T-cell (primary cell): ENCODE measurements around the gene AFP. TPM values are rescaled to one million over a fixed set of nuclear protein-coding genes. Genes with fewer than 3 reads are reported as not detected.

Experiments used
- ATAC-seq, 4 experiments: fragments of 200-7000 bp in 3 of 4; fragments of 150-1000 bp in 1 of 4; cut with Tn5 transposase; replicated peaks in 1 of 4; 1 replicate in 3 of 4; 2 replicates in 1 of 4; pipeline ENCODE4 v1.10.0; 2021; ENCODE audit warnings: moderate library complexity in 3 of 4, mild to moderate bottlenecking in 2 of 4, moderate number of reproducible peaks in 1 of 4
- CTCF ChIA-PET, 2 donors: fragments of 300-600 bp; sonication (Branson Sonifier 250); formaldehyde crosslinking; loops; one replicate each; lab custom pipeline; 2022; ENCODE audit warnings: antibody characterized with exemption in 2 of 2; lab: Charles Lee
- POLR2A ChIA-PET, 2 donors: fragments of 300-600 bp; sonication (Branson Sonifier 250); formaldehyde crosslinking; loops; one replicate each; lab custom pipeline; 2022; ENCODE audit warnings: antibody characterized with exemption in 2 of 2; lab: Charles Lee
- DNase-seq, 35 experiments: peaks; one replicate each; pipeline versions ENCODE4 v3.0.0 to v3.0.0-alpha.2; 2013 to 2023
- H3K27ac ChIP-seq: one replicate; pipeline ENCODE4 v1.5.1; 2013; ENCODE audit warnings: low read length
- H3K27me3 ChIP-seq, 2 experiments: replicated peaks in 1 of 2; 1 replicate in 1 of 2; 2 replicates in 1 of 2; pipeline versions ENCODE4 v1.6.1 to v1.7.0; 2013; ENCODE audit warnings: low read length in 1 of 2, mixed read lengths in 1 of 2; ENCODE audit not compliant: control insufficient read depth in 2 of 2, insufficient read depth in 2 of 2; ENCODE audit errors: extremely low read depth in 1 of 2
- H3K36me3 ChIP-seq, 2 donors: 1 replicate in 1 of 2; 2 replicates in 1 of 2; pipeline versions ENCODE4 v1.6.1 to v1.7.0; 2013; ENCODE audit warnings: low read length in 1 of 2; ENCODE audit not compliant: control insufficient read depth in 2 of 2, insufficient read depth in 1 of 2; ENCODE audit errors: extremely low read depth in 1 of 2
- H3K4me1 ChIP-seq, 2 experiments: 1 replicate in 1 of 2; 2 replicates in 1 of 2; pipeline versions ENCODE4 v1.6.1 to v1.7.0; 2013; ENCODE audit warnings: low read length in 2 of 2, mixed read lengths in 1 of 2; ENCODE audit not compliant: insufficient read depth in 2 of 2, control insufficient read depth in 1 of 2; ENCODE audit errors: extremely low read depth in 1 of 2
- H3K4me3 ChIP-seq, 2 donors: 1 replicate in 1 of 2; 2 replicates in 1 of 2; pipeline versions ENCODE4 v1.5.1 to v1.7.0; 2013; ENCODE audit warnings: mild to moderate bottlenecking in 2 of 2, low read length in 1 of 2, moderate library complexity in 1 of 2; ENCODE audit not compliant: control insufficient read depth in 1 of 2; ENCODE audit errors: extremely low read depth in 1 of 2
- H3K9me3 ChIP-seq: 2 replicates; pipeline ENCODE4 v1.7.0; 2013
- H3K27ac Mint-ChIP-seq, 2 donors: one replicate each; pipeline ENCODE4 v1.8.0; 2020 to 2021; ENCODE audit warnings: mild to moderate bottlenecking in 2 of 2, mixed read lengths in 2 of 2
- H3K27me3 Mint-ChIP-seq, 2 donors: one replicate each; pipeline ENCODE4 v1.8.0; 2021 to 2022; ENCODE audit warnings: mixed read lengths in 2 of 2
- H3K36me3 Mint-ChIP-seq: one replicate; pipeline ENCODE4 v1.8.0; 2021; ENCODE audit warnings: mixed read lengths
- H3K4me1 Mint-ChIP-seq, 3 donors: one replicate each; pipeline ENCODE4 v1.8.0; 2020 to 2022; ENCODE audit warnings: mixed read lengths in 3 of 3, mild to moderate bottlenecking in 1 of 3
- H3K4me3 Mint-ChIP-seq, 3 donors: one replicate each; pipeline ENCODE4 v1.8.0; 2020 to 2022; ENCODE audit warnings: mild to moderate bottlenecking in 3 of 3, mixed read lengths in 3 of 3, moderate library complexity in 3 of 3
- H3K9me3 Mint-ChIP-seq, 3 donors: one replicate each; pipeline ENCODE4 v1.8.0; 2020 to 2022; ENCODE audit warnings: mixed read lengths in 3 of 3
- WGBS: methylation state at CpG from one replicate; pipeline ENCODE4 v1.1.5; 2013; ENCODE audit warnings: missing lambda C conversion rate; ENCODE audit not compliant: insufficient coverage; 5-methylcytosine and 5-hydroxymethylcytosine counted together
- total RNA-seq, 35 experiments: library from RNA in 6 of 35; stranded (reverse) in 6 of 35; fragments of 120-200 nt in 1 of 35; gene quantifications; one replicate each; pipeline versions ENCODE4 v1.2.1 to v1.2.4 and lab custom pipeline; 2013 to 2026

Gene AFP
- total RNA-seq, 5 donors from 2014 or later (not counting 1 experiment from before 2014, with no cell fraction given), result 1.6 to 3.6 (median 2.5) TPM; not detected in 2

GRCh38 chr4:73452953-73453700 is 17.1 kb downstream of the AFP start:
- Histone ChIP-seq H3K9me3 (no peaks in the 10 kb centered on the region), H3K4me1 (no peaks in the 10 kb centered on the region), H3K4me3 (no peak overlapping the region), H3K27me3 (no peaks in the 10 kb centered on the region), H3K27ac (no peak overlapping the region), H3K36me3 (no peaks in the 10 kb centered on the region)
- no peaks in the 10 kb centered on the region for H3K36me3 Mint-ChIP-seq
- no peaks in the 10 kb centered on the region for H3K4me1 Mint-ChIP-seq
- H3K9me3 Mint-ChIP-seq, result no peaks in the 10 kb centered on the region
- ATAC-seq (no peak), DNase-seq (no peak)
- no peak overlapping the region for H3K27ac Mint-ChIP-seq
- peaks cover 8 to 10% of the 10 kb centered on the region in 2 donors for H3K27me3 Mint-ChIP-seq
- ChIA-PET POLR2A (no interaction called here), CTCF (no interaction called here)
- 83% methylated on average over 1 of the region's 2 CpGs for WGBS
- H3K4me3 Mint-ChIP-seq, result no peak overlapping the region

GRCh38 chr4:73453701-73454005 is 17.6 kb downstream of the AFP start:
- Histone ChIP-seq H3K4me1 (no peaks in the 10 kb centered on the region), H3K27me3 (no peaks in the 10 kb centered on the region), H3K27ac (no peak overlapping the region), H3K4me3 (no peak overlapping the region), H3K36me3 (no peaks in the 10 kb centered on the region), H3K9me3 (no peaks in the 10 kb centered on the region)
- Mint-ChIP-seq H3K36me3 (no peaks in the 10 kb centered on the region), H3K4me3 (no peak overlapping the region), H3K4me1 (no peaks in the 10 kb centered on the region), H3K9me3 (no peaks in the 10 kb centered on the region), H3K27ac (no peak overlapping the region), H3K27me3 (peaks cover 8 to 12% of the 10 kb centered on the region in 2 donors)
- POLR2A ChIA-PET, result no interaction called here
- CTCF ChIA-PET, result no interaction called here
- ATAC-seq (no peak), DNase-seq (no peak)

GRCh38 chr4:73454920-73455319 is 18.9 kb downstream of the AFP start:
- WGBS, result no CpG with 5 or more reads among the region's 3 CpGs
- ChIA-PET CTCF (no interaction called here), POLR2A (no interaction called here)
- Mint-ChIP-seq H3K27ac (no peak overlapping the region), H3K36me3 (no peaks in the 10 kb centered on the region), H3K4me3 (no peak overlapping the region), H3K9me3 (no peaks in the 10 kb centered on the region), H3K4me1 (no peaks in the 10 kb centered on the region), H3K27me3 (peaks cover 8 to 13% of the 10 kb centered on the region in 2 donors)
- no peak overlapping the region for H3K4me3 ChIP-seq
- H3K9me3 ChIP-seq, result no peaks in the 10 kb centered on the region
- H3K27me3 ChIP-seq, result no peaks in the 10 kb centered on the region
- no peak for DNase-seq
- no peaks in the 10 kb centered on the region for H3K36me3 ChIP-seq
- H3K27ac ChIP-seq, result no peak overlapping the region
- no peaks in the 10 kb centered on the region for H3K4me1 ChIP-seq
- no peak for ATAC-seq

- WGBS, result 89% methylated on average over 5 of the region's 5 CpGs
- Histone ChIP-seq H3K4me3 (no peak overlapping the region), H3K27ac (no peak overlapping the region), H3K4me1 (no peaks in the 10 kb centered on the region), H3K36me3 (no peaks in the 10 kb centered on the region), H3K9me3 (no peaks in the 10 kb centered on the region), H3K27me3 (no peaks in the 10 kb centered on the region)
- peaks cover 9 to 13% of the 10 kb centered on the region in 2 donors for H3K27me3 Mint-ChIP-seq
- DNase-seq (no peak), ATAC-seq (no peak)
- no peaks in the 10 kb centered on the region for H3K4me1 Mint-ChIP-seq
- H3K27ac Mint-ChIP-seq, result no peak overlapping the region
- POLR2A ChIA-PET, result no interaction called here
- no peak overlapping the region for H3K4me3 Mint-ChIP-seq
- no peaks in the 10 kb centered on the region for H3K36me3 Mint-ChIP-seq
- no peaks in the 10 kb centered on the region for H3K9me3 Mint-ChIP-seq
- CTCF ChIA-PET, result interaction anchor here (0.7 to 1.6 kb wide), 2 partner anchors 10 to 24 kb away, joined by 3 to 6 read pairs; no protein-coding TSS in a partner anchor
Observed at GRCh38 chr4:73456177-73457022, 20.4 kb downstream of the AFP start.

- no peak overlapping the region for H3K4me3 ChIP-seq
- POLR2A ChIA-PET, result no interaction called here
- H3K36me3 ChIP-seq, result no peaks in the 10 kb centered on the region
- WGBS, result 70% methylated on average over 2 of the region's 4 CpGs
- Mint-ChIP-seq H3K4me3 (no peak overlapping the region), H3K27me3 (peaks cover 9 to 13% of the 10 kb centered on the region in 2 donors), H3K9me3 (no peaks in the 10 kb centered on the region), H3K27ac (no peak overlapping the region), H3K4me1 (no peaks in the 10 kb centered on the region), H3K36me3 (no peaks in the 10 kb centered on the region)
- CTCF ChIA-PET, result no interaction called here
- H3K9me3 ChIP-seq, result no peaks in the 10 kb centered on the region
- DNase-seq (no peak), ATAC-seq (no peak)
- H3K27ac ChIP-seq, result no peak overlapping the region
- no peaks in the 10 kb centered on the region for H3K4me1 ChIP-seq
- no peaks in the 10 kb centered on the region for H3K27me3 ChIP-seq
Observed at GRCh38 chr4:73458184-73459047, 22.4 kb downstream of the AFP start.

GRCh38 chr4:73459048-73459421 is 23.0 kb downstream of the AFP start:
- Histone ChIP-seq H3K36me3 (no peaks in the 10 kb centered on the region), H3K9me3 (no peaks in the 10 kb centered on the region), H3K4me1 (no peaks in the 10 kb centered on the region), H3K27ac (no peak overlapping the region), H3K4me3 (no peak overlapping the region), H3K27me3 (no peaks in the 10 kb centered on the region)
- no peak for ATAC-seq
- WGBS, result no CpG with 5 or more reads among the region's 3 CpGs
- Mint-ChIP-seq H3K9me3 (no peaks in the 10 kb centered on the region), H3K36me3 (no peaks in the 10 kb centered on the region), H3K27me3 (peaks cover 9 to 13% of the 10 kb centered on the region in 2 donors), H3K27ac (no peak overlapping the region), H3K4me3 (no peak overlapping the region), H3K4me1 (no peaks in the 10 kb centered on the region)
- POLR2A ChIA-PET, result no interaction called here
- CTCF ChIA-PET, result no interaction called here
- no peak for DNase-seq
